NCI-H2029 treated with DMSO at 0.1 percent for 48 hours (cell line): ENCODE measurements around the gene LDAF1.
"Not testable (repeated sequence)": the region's sequence is repeated elsewhere in the genome, so short reads cannot be mapped to it uniquely, and the experiment has no call there.

ENCODE experiments used
- DNase-seq: peaks from one replicate; lab custom pipeline; 2025; lab: John Stamatoyannopoulos, UW

Gene LDAF1

GRCh38 chr16:21158208-21159110, at the start of gene LDAF1:
Gene LDAF1 (plus strand): TSS chr16:21158674. CDS start chr16:21161183, 2,509 bp downstream.
- DNase-seq: peak; percentile 24

GRCh38 chr16:21115551-21115950, 42.9 kb upstream of the LDAF1 start:
- not testable (repeated sequence) for DNase-seq

- DNase-seq: no peak
These were observed 42.3 kb upstream of the LDAF1 start for GRCh38 chr16:21116148-21116693.

- DNase-seq: no peak
These were observed 40.9 kb upstream of the LDAF1 start for GRCh38 chr16:21117567-21117966.

- no peak for DNase-seq
These were observed 37.4 kb upstream of the LDAF1 start for GRCh38 chr16:21120976-21121520.

GRCh38 chr16:21125191-21125590, 33.3 kb upstream of the LDAF1 start:
- DNase-seq: no peak

- DNase-seq: no peak
These were observed 32.0 kb upstream of the LDAF1 start for GRCh38 chr16:21126518-21126917.

GRCh38 chr16:21128991-21129390, 29.5 kb upstream of the LDAF1 start:
- no peak for DNase-seq

GRCh38 chr16:21130811-21131210, 27.7 kb upstream of the LDAF1 start:
- no peak for DNase-seq

GRCh38 chr16:21134053-21134452, 24.4 kb upstream of the LDAF1 start:
- DNase-seq: no peak

- peak; percentile 67 for DNase-seq
These were observed 12.7 kb upstream of the LDAF1 start for GRCh38 chr16:21145738-21146137.

- DNase-seq: peak; percentile 74
These were observed 8.0 kb upstream of the LDAF1 start, which contains the start of gene DNAH3 for GRCh38 chr16:21150375-21151001. Gene DNAH3 (minus strand): TSS chr16:21150846. CDS start chr16:21150319, 527 bp downstream.

GRCh38 chr16:21152160-21153030, 6.1 kb upstream of the LDAF1 start:
- not testable (repeated sequence) for DNase-seq

GRCh38 chr16:21153124-21153729, 5.2 kb upstream of the LDAF1 start:
- not testable (repeated sequence) for DNase-seq

- not testable (repeated sequence) for DNase-seq
These were observed 2.5 kb upstream of the LDAF1 start for GRCh38 chr16:21156011-21156410.

- peak; percentile 59 for DNase-seq
These were observed 1.6 kb upstream of the LDAF1 start for GRCh38 chr16:21156767-21157467.

- DNase-seq: no peak
These were observed 842 bp upstream of the LDAF1 start for GRCh38 chr16:21157632-21158031.

- no peak for DNase-seq
These were observed 942 bp downstream of the LDAF1 start for GRCh38 chr16:21159281-21159951.

GRCh38 chr16:21160276-21160675, 1.8 kb downstream of the LDAF1 start:
- no peak for DNase-seq

GRCh38 chr16:21161211-21161610, 2.7 kb downstream of the LDAF1 start:
- no peak for DNase-seq
